ENCODE results near the gene POU2AF2.

Gene POU2AF2

DNA sequence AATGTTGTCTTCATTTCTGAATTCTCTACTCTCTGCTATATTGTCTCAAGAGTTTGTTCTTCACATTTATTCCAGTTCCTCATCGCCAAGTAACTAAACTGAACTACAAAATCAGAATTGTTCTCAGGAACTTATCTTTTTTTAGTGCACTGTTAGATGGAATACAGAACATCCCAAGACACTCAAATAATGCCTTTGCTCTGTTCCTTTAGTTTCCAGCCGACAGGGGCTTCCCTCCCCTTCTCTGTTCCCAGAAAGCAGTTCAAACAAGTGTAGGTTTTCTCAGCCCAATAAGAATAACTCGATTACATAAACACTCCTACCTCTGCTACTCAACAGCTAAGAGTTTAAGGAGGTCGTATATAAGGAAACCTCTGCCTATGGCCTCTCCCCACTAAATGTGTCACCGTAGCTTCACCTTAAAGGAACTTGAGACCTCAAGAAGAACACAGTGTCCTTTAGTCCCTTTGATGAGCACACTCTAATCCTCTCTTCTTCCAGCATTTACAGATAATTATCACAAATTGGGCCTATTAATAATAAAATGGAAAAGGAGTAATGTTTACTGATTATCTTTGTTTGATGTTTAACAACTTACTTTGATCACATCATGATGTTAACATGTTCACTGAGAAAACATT, 59.8 kb downstream of the POU2AF2 start:
- TF ChIP-seq, protein P1, sequence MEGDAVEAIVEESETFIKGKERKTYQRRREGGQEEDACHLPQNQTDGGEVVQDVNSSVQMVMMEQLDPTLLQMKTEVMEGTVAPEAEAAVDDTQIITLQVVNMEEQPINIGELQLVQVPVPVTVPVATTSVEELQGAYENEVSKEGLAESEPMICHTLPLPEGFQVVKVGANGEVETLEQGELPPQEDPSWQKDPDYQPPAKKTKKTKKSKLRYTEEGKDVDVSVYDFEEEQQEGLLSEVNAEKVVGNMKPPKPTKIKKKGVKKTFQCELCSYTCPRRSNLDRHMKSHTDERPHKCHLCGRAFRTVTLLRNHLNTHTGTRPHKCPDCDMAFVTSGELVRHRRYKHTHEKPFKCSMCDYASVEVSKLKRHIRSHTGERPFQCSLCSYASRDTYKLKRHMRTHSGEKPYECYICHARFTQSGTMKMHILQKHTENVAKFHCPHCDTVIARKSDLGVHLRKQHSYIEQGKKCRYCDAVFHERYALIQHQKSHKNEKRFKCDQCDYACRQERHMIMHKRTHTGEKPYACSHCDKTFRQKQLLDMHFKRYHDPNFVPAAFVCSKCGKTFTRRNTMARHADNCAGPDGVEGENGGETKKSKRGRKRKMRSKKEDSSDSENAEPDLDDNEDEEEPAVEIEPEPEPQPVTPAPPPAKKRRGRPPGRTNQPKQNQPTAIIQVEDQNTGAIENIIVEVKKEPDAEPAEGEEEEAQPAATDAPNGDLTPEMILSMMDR (IDR thresholded peaks at IDR 0.05; ENCODE audit: control extremely low read depth, extremely low read depth, low read depth, missing control alignments), result no peak
- CTCF ChIA-PET, result no interaction called here
- DNase-seq (ENCODE audit: extremely low spot score), result no peak
- POLR2A ChIA-PET, result no interaction called here

DNA sequence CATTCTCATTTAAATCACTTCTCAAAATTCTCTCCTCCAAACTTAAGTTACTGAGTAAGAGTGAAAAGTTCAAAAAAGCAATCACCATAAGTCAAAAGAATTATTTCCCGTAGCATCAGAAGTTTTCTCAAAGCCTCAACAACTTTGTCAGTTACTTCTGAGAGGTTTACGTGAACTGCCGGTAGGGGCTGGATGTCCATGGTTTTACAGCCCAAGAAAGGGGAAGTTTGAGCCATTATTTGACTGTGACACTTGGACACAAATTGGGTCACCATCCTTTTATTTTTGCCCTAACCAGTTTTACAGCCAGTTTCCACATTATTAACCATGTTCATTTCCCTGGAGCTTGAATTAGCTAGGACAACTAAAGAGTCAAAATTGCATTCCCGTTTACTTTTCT, 60.4 kb downstream of the POU2AF2 start:
- ChIA-PET POLR2A (no interaction called here), CTCF (no interaction called here)
- no peak for DNase-seq (ENCODE audit: extremely low spot score)
- TF ChIP-seq, protein P1 (IDR thresholded peaks at IDR 0.05; ENCODE audit: control extremely low read depth, extremely low read depth, low read depth, missing control alignments), result no peak

DNA sequence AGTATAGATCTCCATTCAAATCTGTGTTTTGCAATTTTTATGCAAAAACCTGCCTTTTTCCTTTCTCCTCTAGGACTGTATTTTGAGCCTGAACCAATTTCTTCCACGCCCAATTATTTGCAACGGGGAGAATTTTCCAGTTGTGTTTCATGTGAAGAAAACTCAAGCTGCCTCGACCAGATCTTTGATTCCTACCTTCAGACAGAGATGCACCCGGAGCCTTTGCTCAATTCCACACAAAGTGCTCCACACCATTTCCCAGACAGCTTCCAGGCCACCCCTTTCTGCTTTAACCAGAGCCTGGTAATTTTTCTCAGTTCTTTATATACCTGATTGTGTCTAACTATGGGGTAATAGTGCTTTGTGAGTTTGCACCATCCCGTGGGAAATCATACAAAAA, 60.8 kb downstream of the POU2AF2 start:
- TF ChIP-seq, protein P1 (IDR thresholded peaks at IDR 0.05; ENCODE audit: control extremely low read depth, extremely low read depth, low read depth, missing control alignments), result no peak
- ChIA-PET CTCF (interaction anchor here (1.3 kb wide), 1 partner anchor 14 kb away, joined by 3 read pairs; no protein-coding TSS in a partner anchor), POLR2A (no interaction called here)
- no peak for DNase-seq (ENCODE audit: extremely low spot score)

DNA sequence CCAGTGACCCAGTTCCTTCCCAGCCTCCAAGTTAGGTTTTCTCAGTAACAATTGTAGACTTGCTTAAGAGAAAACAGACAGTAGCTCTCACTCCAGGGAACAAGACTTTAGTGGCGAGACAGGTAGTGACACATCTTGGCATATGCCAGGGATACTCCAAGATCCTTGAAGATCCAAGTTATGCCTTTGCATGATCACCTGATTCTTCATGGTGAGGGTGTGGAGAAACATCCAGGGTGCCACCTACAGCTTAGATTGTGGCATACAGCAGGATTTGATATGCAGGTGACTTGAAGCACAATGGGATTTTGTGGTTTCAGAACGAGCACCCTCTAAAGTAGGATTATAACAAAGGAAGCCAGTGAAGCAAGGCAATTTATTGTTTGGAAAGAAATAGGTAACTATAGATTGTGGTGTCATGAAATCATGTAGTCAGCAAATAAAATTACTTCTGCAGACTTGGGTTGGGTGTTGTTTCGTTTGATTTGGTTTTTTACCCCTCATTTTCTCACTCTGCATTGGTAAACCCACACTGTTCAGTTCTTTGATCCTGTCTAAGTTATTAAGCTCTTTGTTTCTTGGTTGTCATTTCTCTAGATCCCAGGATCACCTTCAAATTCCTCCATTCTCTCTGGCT, 62.1 kb downstream of the POU2AF2 start:
- TF ChIP-seq, protein P1 (IDR thresholded peaks at IDR 0.05; ENCODE audit: control extremely low read depth, extremely low read depth, low read depth, missing control alignments), result no peak
- no peak for DNase-seq (ENCODE audit: extremely low spot score)
- ChIA-PET CTCF (interaction anchor here (0.7 to 1.3 kb wide), 3 partner anchors 13 to 139 kb away, joined by 3 read pairs; no protein-coding TSS in a partner anchor), POLR2A (no interaction called here)

DNA sequence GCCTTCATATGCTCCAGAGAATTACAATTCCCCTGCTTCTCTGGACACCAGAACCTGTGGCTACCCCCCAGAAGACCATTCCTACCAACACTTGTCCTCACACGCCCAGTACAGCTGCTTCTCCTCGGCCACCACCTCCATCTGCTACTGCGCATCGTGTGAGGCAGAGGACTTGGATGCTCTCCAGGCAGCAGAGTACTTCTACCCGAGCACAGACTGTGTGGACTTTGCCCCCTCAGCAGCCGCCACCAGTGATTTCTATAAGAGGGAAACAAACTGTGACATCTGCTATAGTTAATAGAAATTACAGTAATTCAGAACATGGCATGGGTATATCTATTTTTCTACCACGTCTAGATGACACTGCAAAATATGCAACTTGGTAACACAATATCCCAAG, 62.6 kb downstream of the POU2AF2 start:
- POLR2A ChIA-PET, result no interaction called here
- DNase-seq (ENCODE audit: extremely low spot score), result no peak
- TF ChIP-seq, protein P1 (IDR thresholded peaks at IDR 0.05; ENCODE audit: control extremely low read depth, extremely low read depth, low read depth, missing control alignments), result no peak
- CTCF ChIA-PET, result interaction anchor here (0.7 to 1.1 kb wide), 2 partner anchors 115 to 139 kb away, joined by 3 read pairs; no protein-coding TSS in a partner anchor

DNA sequence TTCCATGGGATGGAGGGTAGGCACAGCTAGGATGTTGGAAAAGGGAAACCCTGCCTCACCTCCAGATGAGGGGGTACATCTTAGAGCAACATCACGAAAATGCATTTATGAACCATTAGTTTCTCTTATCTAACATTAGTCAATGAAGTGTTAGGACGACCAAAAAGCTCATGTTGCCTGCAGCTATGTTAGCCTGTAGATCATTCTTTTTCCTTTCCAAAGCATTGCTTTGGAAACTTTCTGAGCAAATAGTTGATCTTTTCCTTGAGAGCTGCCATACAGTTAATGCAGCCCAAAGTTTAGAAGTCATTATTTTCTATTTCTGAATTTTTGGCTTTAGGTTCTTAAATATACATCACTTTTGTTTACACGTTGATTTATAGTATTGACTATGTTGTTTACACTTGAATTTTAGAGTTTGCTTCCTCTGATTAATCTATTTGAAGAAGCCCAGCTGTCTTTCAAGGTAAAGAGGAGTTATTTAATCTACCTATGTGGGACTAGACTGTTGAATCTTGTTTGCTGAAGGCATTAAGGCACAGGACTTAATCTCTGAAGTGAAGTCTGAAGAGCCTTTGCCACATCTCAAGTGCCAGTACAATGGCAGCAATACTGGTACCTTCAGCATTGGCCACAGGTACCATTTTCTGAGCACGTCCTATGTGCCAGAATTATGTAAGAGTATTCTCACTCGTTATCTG, 63.8 kb downstream of the POU2AF2 start:
- TF ChIP-seq, protein P1 (IDR thresholded peaks at IDR 0.05; ENCODE audit: control extremely low read depth, extremely low read depth, low read depth, missing control alignments), result no peak
- ChIA-PET POLR2A (interaction anchor here (0.5 kb wide), 1 partner anchor 809 kb away, joined by 3 read pairs; no protein-coding TSS in a partner anchor), CTCF (no interaction called here)
- no peak for DNase-seq (ENCODE audit: extremely low spot score)

All from GM10248 (cell line).